NCI-H774 (cell line): ENCODE data around the gene PIGL.
"Not testable (repeated sequence)": the region's sequence is repeated elsewhere in the genome, so short reads cannot be mapped to it uniquely, and the experiment has no call there.

ENCODE experiments used
- DNase-seq: peaks from one replicate; lab custom pipeline; 2025; lab: John Stamatoyannopoulos, UW

Gene PIGL

GRCh38 chr17:16273929-16274339 lies 56.9 kb downstream of the PIGL start:
- no peak for DNase-seq

- DNase-seq = no peak
Measured at GRCh38 chr17:16275024-16275423, 58.0 kb downstream of the PIGL start.

GRCh38 chr17:16277163-16277562 lies 60.2 kb downstream of the PIGL start:
- no peak for DNase-seq

- DNase-seq = no peak
Measured at GRCh38 chr17:16281351-16281750, 64.3 kb downstream of the PIGL start.

GRCh38 chr17:16282522-16282921 lies 65.5 kb downstream of the PIGL start:
- DNase-seq = no peak

GRCh38 chr17:16283705-16284104 lies 66.7 kb downstream of the PIGL start:
- no peak for DNase-seq

GRCh38 chr17:16285646-16286008 lies 68.6 kb downstream of the PIGL start:
- DNase-seq = no peak

- DNase-seq = no peak
Measured at GRCh38 chr17:16286009-16286946, 69.3 kb downstream of the PIGL start.

- no peak for DNase-seq
Measured at GRCh38 chr17:16286947-16287562, 70.0 kb downstream of the PIGL start.

GRCh38 chr17:16287563-16288027 lies 70.6 kb downstream of the PIGL start:
- DNase-seq = no peak

GRCh38 chr17:16288860-16289571 lies 72.0 kb downstream of the PIGL start:
- no peak for DNase-seq

- DNase-seq = no peak
Measured at GRCh38 chr17:16293931-16294330, 76.9 kb downstream of the PIGL start.

GRCh38 chr17:16294560-16294959 lies 77.5 kb downstream of the PIGL start:
- no peak for DNase-seq

- not testable (repeated sequence) for DNase-seq
Measured at GRCh38 chr17:16296072-16296471, 79.1 kb downstream of the PIGL start.

- DNase-seq = no peak
Measured at GRCh38 chr17:16297367-16298139, 80.5 kb downstream of the PIGL start.

- no peak for DNase-seq
Measured at GRCh38 chr17:16298140-16298662, 81.2 kb downstream of the PIGL start.

- no peak for DNase-seq
Measured at GRCh38 chr17:16300554-16300953, 83.5 kb downstream of the PIGL start.

GRCh38 chr17:16301963-16302855 lies 85.2 kb downstream of the PIGL start:
- no peak for DNase-seq

- no peak for DNase-seq
Measured at GRCh38 chr17:16302856-16303255, 85.8 kb downstream of the PIGL start.

GRCh38 chr17:16304830-16305229 lies 87.8 kb downstream of the PIGL start:
- DNase-seq = no peak

- DNase-seq = no peak
Measured at GRCh38 chr17:16306211-16306610, 89.2 kb downstream of the PIGL start.
